T-helper 17 cell (primary cell): ENCODE measurements around the gene ODC1. TPM values are rescaled to one million over a fixed set of nuclear protein-coding genes. Genes with fewer than 3 reads are reported as not detected.

ENCODE experiments used
- ATAC-seq: fragments of 150-1000 bp; cut with Tn5 transposase; 2 replicates; pipeline ENCODE4 v1.10.0; 2021; ENCODE audit warnings: mild to moderate bottlenecking, moderate library complexity
- DNase-seq, 3 donors: peaks; one replicate each; pipeline versions ENCODE4 v3.0.0 to v3.0.0-alpha.2; 2020 to 2021
- H3K9me3 ChIP-seq: one replicate; pipeline ENCODE4 v1.7.0; 2013; ENCODE audit warnings: low read length, mild to moderate bottlenecking; ENCODE audit not compliant: control insufficient read depth, poor library complexity, severe bottlenecking
- H3K27ac Mint-ChIP-seq: one replicate; pipeline ENCODE4 v1.8.0; 2022; ENCODE audit warnings: mild to moderate bottlenecking, moderate library complexity, mixed read lengths
- H3K27me3 Mint-ChIP-seq: one replicate; pipeline ENCODE4 v1.8.0; 2022; ENCODE audit warnings: mixed read lengths
- H3K36me3 Mint-ChIP-seq: one replicate; pipeline ENCODE4 v1.8.0; 2022; ENCODE audit warnings: low read depth, mixed read lengths
- H3K4me1 Mint-ChIP-seq: one replicate; pipeline ENCODE4 v1.8.0; 2022; ENCODE audit warnings: mild to moderate bottlenecking, mixed read lengths
- H3K4me3 Mint-ChIP-seq: one replicate; pipeline ENCODE4 v1.8.0; 2022; ENCODE audit warnings: mild to moderate bottlenecking, moderate library complexity, mixed read lengths
- total RNA-seq, 4 donors: library from RNA in 2 of 4; stranded (reverse) in 2 of 4; gene quantifications; one replicate each; pipeline ENCODE4 v1.2.3 and lab custom pipeline; 2022 to 2026

ODC1 gene
- total RNA-seq, 2 donors from 2014 or later = 118 to 149 TPM

GRCh38 chr2:10400002-10400401, 48.1 kb downstream of the ODC1 start:
- Mint-ChIP-seq H3K4me1 (peaks cover 28% of the 10 kb centered on the region), H3K36me3 (peaks cover 4% of the 10 kb centered on the region), H3K27ac (peak overlapping the region; percentile 66), H3K27me3 (no peaks in the 10 kb centered on the region), H3K4me3 (peak overlapping the region; percentile 65)
- DNase-seq (no peak), ATAC-seq (no peak)
- H3K9me3 ChIP-seq = no peaks in the 10 kb centered on the region

GRCh38 chr2:10399358-10399757, 48.8 kb downstream of the ODC1 start:
- peak overlapping the region; percentile 65 for H3K4me3 Mint-ChIP-seq

GRCh38 chr2:10398496-10398895, 49.6 kb downstream of the ODC1 start:
- no peaks in the 10 kb centered on the region for H3K9me3 ChIP-seq
- peaks cover 2% of the 10 kb centered on the region for H3K36me3 Mint-ChIP-seq
- peaks cover 30% of the 10 kb centered on the region for H3K4me1 Mint-ChIP-seq
- H3K4me3 Mint-ChIP-seq = no peak overlapping the region
- no peak for DNase-seq
- peak overlapping the region; percentile 84 for H3K27ac Mint-ChIP-seq
- H3K27me3 Mint-ChIP-seq = no peaks in the 10 kb centered on the region
- no peak for ATAC-seq

More at GRCh38 chr2:10399358-10399757, 48.8 kb downstream of the ODC1 start:
- H3K9me3 ChIP-seq = no peaks in the 10 kb centered on the region
- DNase-seq (no peak), ATAC-seq (no peak)
- Mint-ChIP-seq H3K27ac (peak overlapping the region; percentile 84), H3K36me3 (peaks cover 4% of the 10 kb centered on the region), H3K27me3 (no peaks in the 10 kb centered on the region), H3K4me1 (peaks cover 30% of the 10 kb centered on the region)

GRCh38 chr2:10397878-10398277, 50.2 kb downstream of the ODC1 start:
- no peaks in the 10 kb centered on the region for H3K9me3 ChIP-seq
- H3K4me3 Mint-ChIP-seq = no peak overlapping the region
- H3K27me3 Mint-ChIP-seq = no peaks in the 10 kb centered on the region
- peak overlapping the region; percentile 84 for H3K27ac Mint-ChIP-seq
- no peak for DNase-seq
- H3K4me1 Mint-ChIP-seq = peaks cover 30% of the 10 kb centered on the region
- H3K36me3 Mint-ChIP-seq = peaks cover 2% of the 10 kb centered on the region
- no peak for ATAC-seq

GRCh38 chr2:10397297-10397875, 50.7 kb downstream of the ODC1 start:
- no peak for DNase-seq
- no peaks in the 10 kb centered on the region for H3K9me3 ChIP-seq
- Mint-ChIP-seq H3K4me3 (no peak overlapping the region), H3K4me1 (peaks cover 34% of the 10 kb centered on the region), H3K36me3 (peaks cover 2% of the 10 kb centered on the region), H3K27ac (peak overlapping the region; percentile 84), H3K27me3 (no peaks in the 10 kb centered on the region)
- no peak for ATAC-seq

- Mint-ChIP-seq H3K4me3 (no peak overlapping the region), H3K36me3 (peaks cover 2% of the 10 kb centered on the region), H3K27me3 (no peaks in the 10 kb centered on the region), H3K27ac (no peak overlapping the region), H3K4me1 (peaks cover 36% of the 10 kb centered on the region)
- ATAC-seq (no peak), DNase-seq (no peak)
- H3K9me3 ChIP-seq = no peaks in the 10 kb centered on the region
Measured at GRCh38 chr2:10396464-10396863, 51.7 kb downstream of the ODC1 start.

GRCh38 chr2:10395893-10396292, 52.2 kb downstream of the ODC1 start:
- no peak for DNase-seq
- no peaks in the 10 kb centered on the region for H3K27me3 Mint-ChIP-seq
- H3K4me1 Mint-ChIP-seq = peaks cover 35% of the 10 kb centered on the region
- peaks cover 2% of the 10 kb centered on the region for H3K36me3 Mint-ChIP-seq
- H3K9me3 ChIP-seq = no peaks in the 10 kb centered on the region
- H3K27ac Mint-ChIP-seq = peak overlapping the region; percentile 43
- no peak for ATAC-seq
- no peak overlapping the region for H3K4me3 Mint-ChIP-seq

- DNase-seq (no peak), ATAC-seq (no peak)
- H3K4me1 Mint-ChIP-seq = peaks cover 42% of the 10 kb centered on the region
- no peaks in the 10 kb centered on the region for H3K36me3 Mint-ChIP-seq
- no peak overlapping the region for H3K4me3 Mint-ChIP-seq
- no peaks in the 10 kb centered on the region for H3K9me3 ChIP-seq
- peak overlapping the region; percentile 81 for H3K27ac Mint-ChIP-seq
- H3K27me3 Mint-ChIP-seq = no peaks in the 10 kb centered on the region
Measured at GRCh38 chr2:10393640-10393982, 54.5 kb downstream of the ODC1 start.

GRCh38 chr2:10392951-10393639, 55.0 kb downstream of the ODC1 start:
- Mint-ChIP-seq H3K27ac (peak overlapping the region; percentile 81), H3K4me1 (peaks cover 44% of the 10 kb centered on the region), H3K36me3 (no peaks in the 10 kb centered on the region), H3K4me3 (no peak overlapping the region), H3K27me3 (no peaks in the 10 kb centered on the region)
- no peak for DNase-seq
- no peaks in the 10 kb centered on the region for H3K9me3 ChIP-seq
- ATAC-seq = no peak

- peak overlapping the region; percentile 81 for H3K27ac Mint-ChIP-seq
- DNase-seq (no peak), ATAC-seq (no peak)
Measured at GRCh38 chr2:10392548-10392947, 55.6 kb downstream of the ODC1 start.

GRCh38 chr2:10392100-10392499, 56.0 kb downstream of the ODC1 start:
- ATAC-seq (no peak), DNase-seq (no peak)
- Mint-ChIP-seq H3K27me3 (no peaks in the 10 kb centered on the region), H3K4me1 (peaks cover 48% of the 10 kb centered on the region), H3K4me3 (no peak overlapping the region), H3K27ac (peak overlapping the region; percentile 81), H3K36me3 (no peaks in the 10 kb centered on the region)
- H3K9me3 ChIP-seq = no peaks in the 10 kb centered on the region

More at GRCh38 chr2:10392548-10392947, 55.6 kb downstream of the ODC1 start:
- no peaks in the 10 kb centered on the region for H3K36me3 Mint-ChIP-seq
- H3K27me3 Mint-ChIP-seq = no peaks in the 10 kb centered on the region
- H3K4me1 Mint-ChIP-seq = peaks cover 45% of the 10 kb centered on the region
- no peaks in the 10 kb centered on the region for H3K9me3 ChIP-seq
- no peak overlapping the region for H3K4me3 Mint-ChIP-seq

- H3K27ac Mint-ChIP-seq = peak overlapping the region; percentile 24
- ATAC-seq (no peak), DNase-seq (no peak)
- H3K9me3 ChIP-seq = no peaks in the 10 kb centered on the region
- no peak overlapping the region for H3K4me3 Mint-ChIP-seq
- H3K27me3 Mint-ChIP-seq = no peaks in the 10 kb centered on the region
- peaks cover 50% of the 10 kb centered on the region for H3K4me1 Mint-ChIP-seq
- no peaks in the 10 kb centered on the region for H3K36me3 Mint-ChIP-seq
Measured at GRCh38 chr2:10390369-10390801, 57.7 kb downstream of the ODC1 start.
